Lung (tissue), 12 donors: ENCODE data around the gene FBL. TPM values are rescaled to one million over a fixed set of nuclear protein-coding genes. Genes with fewer than 3 reads are reported as not detected.
A peak's percentile ranks its signal among the peaks of the same experiment; 100 is the strongest.

Experiments used
- ATAC-seq: fragments of 200-7000 bp; cut with Tn5 transposase; one replicate; pipeline ENCODE4 v1.9.1; 2020; ENCODE audit warnings: moderate number of reproducible peaks; ENCODE audit not compliant: insufficient read depth, low FRiP score
- DNase-seq, 3 donors: peaks; one replicate each; pipeline ENCODE4 v3.0.0-alpha.2; 2013 to 2017
- H3K27ac ChIP-seq, 2 donors: one replicate each; pipeline ENCODE4 v1.5.1; 2013; ENCODE audit warnings: mild to moderate bottlenecking in 2 of 2, moderate library complexity in 2 of 2, control low read depth in 1 of 2, inconsistent platforms in 1 of 2, low read depth in 1 of 2, low read length in 1 of 2
- H3K27me3 ChIP-seq, 3 donors: one replicate each; pipeline ENCODE4 v1.5.1; 2013; ENCODE audit warnings: low read length in 2 of 3; ENCODE audit not compliant: control insufficient read depth in 3 of 3, insufficient read depth in 3 of 3
- H3K36me3 ChIP-seq, 4 donors: one replicate each; pipeline ENCODE4 v1.5.1; 2013; ENCODE audit warnings: low read length in 4 of 4, mild to moderate bottlenecking in 1 of 4, moderate library complexity in 1 of 4; ENCODE audit not compliant: control insufficient read depth in 4 of 4, insufficient read depth in 4 of 4
- H3K4me1 ChIP-seq, 5 donors: one replicate each; pipeline ENCODE4 v1.5.1; 2013; ENCODE audit warnings: low read length in 5 of 5, mild to moderate bottlenecking in 2 of 5, moderate library complexity in 1 of 5; ENCODE audit not compliant: control insufficient read depth in 5 of 5, insufficient read depth in 5 of 5
- H3K4me3 ChIP-seq: one replicate; pipeline ENCODE4 v1.5.1; 2013; ENCODE audit warnings: mild to moderate bottlenecking, control low read depth, moderate library complexity
- H3K9ac ChIP-seq, 2 donors: one replicate each; pipeline ENCODE4 v1.5.1; 2013; ENCODE audit warnings: low read length in 2 of 2, control low read depth in 1 of 2; ENCODE audit not compliant: insufficient read depth in 1 of 2
- H3K9me3 ChIP-seq, 4 donors: one replicate each; pipeline ENCODE4 v1.5.1; 2013; ENCODE audit warnings: low read length in 3 of 4, mild to moderate bottlenecking in 1 of 4, moderate library complexity in 1 of 4; ENCODE audit not compliant: control insufficient read depth in 4 of 4, insufficient read depth in 3 of 4
- WGBS, 2 donors: extraction: QIAGEN DNeasy Blood & Tissue Kit; methylation state at CpG; one replicate each; pipeline ENCODE4 v1.1.7; 2013; 5-methylcytosine and 5-hydroxymethylcytosine counted together
- polyA plus RNA-seq, 2 donors: library from polyadenylated mRNA; stranded (reverse); fragments of 200-250 nt; gene quantifications; one replicate each; pipeline ENCODE4 v1.2.1, GENCODE V29; 2013
- total RNA-seq, 2 donors: library from RNA; depleted of rRNA in 1 of 2; stranded (reverse); fragments of >200 nt in 1 of 2; gene quantifications; one replicate each; pipeline ENCODE4 v1.2.1, GENCODE V29; 2014 to 2021
- TF ChIP-seq, protein P1 (sequence below): IDR thresholded peaks from 2 replicates; pipeline ENCODE4 v1.5.1; 2012; ENCODE audit warnings: mild to moderate bottlenecking; ENCODE audit errors: control extremely low read depth, extremely low read depth
- donor health status: control.
- donor health status: control.
- donor health status: Bipolar disorder and iron deficiency.
- donor health status: healthy.
- donor health status: DM: yes; HTN: yes; CAD: no.

The FBL gene
- total and polyA plus RNA-seq, 4 donors = 152 to 253 (median 201) TPM

- 84 to 86% methylated on average over 5 of the region's 5 CpGs for WGBS, 2 donors
- Histone ChIP-seq H3K36me3 (no peaks in the 10 kb centered on the region), H3K27me3 (peaks cover 0 to 4% (median 0%) of the 10 kb centered on the region in 3 donors), H3K4me3 (no peak overlapping the region), H3K4me1 (no peaks in the 10 kb centered on the region), H3K27ac (no peak overlapping the region), H3K9me3 (no peaks in the 10 kb centered on the region), H3K9ac (no peak overlapping the region)
- TF ChIP-seq, protein P1, sequence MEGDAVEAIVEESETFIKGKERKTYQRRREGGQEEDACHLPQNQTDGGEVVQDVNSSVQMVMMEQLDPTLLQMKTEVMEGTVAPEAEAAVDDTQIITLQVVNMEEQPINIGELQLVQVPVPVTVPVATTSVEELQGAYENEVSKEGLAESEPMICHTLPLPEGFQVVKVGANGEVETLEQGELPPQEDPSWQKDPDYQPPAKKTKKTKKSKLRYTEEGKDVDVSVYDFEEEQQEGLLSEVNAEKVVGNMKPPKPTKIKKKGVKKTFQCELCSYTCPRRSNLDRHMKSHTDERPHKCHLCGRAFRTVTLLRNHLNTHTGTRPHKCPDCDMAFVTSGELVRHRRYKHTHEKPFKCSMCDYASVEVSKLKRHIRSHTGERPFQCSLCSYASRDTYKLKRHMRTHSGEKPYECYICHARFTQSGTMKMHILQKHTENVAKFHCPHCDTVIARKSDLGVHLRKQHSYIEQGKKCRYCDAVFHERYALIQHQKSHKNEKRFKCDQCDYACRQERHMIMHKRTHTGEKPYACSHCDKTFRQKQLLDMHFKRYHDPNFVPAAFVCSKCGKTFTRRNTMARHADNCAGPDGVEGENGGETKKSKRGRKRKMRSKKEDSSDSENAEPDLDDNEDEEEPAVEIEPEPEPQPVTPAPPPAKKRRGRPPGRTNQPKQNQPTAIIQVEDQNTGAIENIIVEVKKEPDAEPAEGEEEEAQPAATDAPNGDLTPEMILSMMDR = no peak
- DNase-seq (no peak), ATAC-seq (no peak)
Observed at GRCh38 chr19:39807846-39808364, 38.3 kb downstream of the FBL start.

GRCh38 chr19:39805104-39805503 lies 41.1 kb downstream of the FBL start:
- DNase-seq = peak in 1 of 3 donors; percentile 24
- Histone ChIP-seq H3K9ac (no peak overlapping the region), H3K9me3 (no peaks in the 10 kb centered on the region), H3K36me3 (no peaks in the 10 kb centered on the region), H3K27me3 (peaks cover 0 to 6% (median 0%) of the 10 kb centered on the region in 3 donors), H3K4me3 (no peak overlapping the region), H3K4me1 (no peaks in the 10 kb centered on the region), H3K27ac (no peak overlapping the region)
- no peak for ATAC-seq
- WGBS, 2 donors = 47 to 54% methylated on average over 5 of the region's 5 CpGs
- TF ChIP-seq, protein P1 = no peak

DNA sequence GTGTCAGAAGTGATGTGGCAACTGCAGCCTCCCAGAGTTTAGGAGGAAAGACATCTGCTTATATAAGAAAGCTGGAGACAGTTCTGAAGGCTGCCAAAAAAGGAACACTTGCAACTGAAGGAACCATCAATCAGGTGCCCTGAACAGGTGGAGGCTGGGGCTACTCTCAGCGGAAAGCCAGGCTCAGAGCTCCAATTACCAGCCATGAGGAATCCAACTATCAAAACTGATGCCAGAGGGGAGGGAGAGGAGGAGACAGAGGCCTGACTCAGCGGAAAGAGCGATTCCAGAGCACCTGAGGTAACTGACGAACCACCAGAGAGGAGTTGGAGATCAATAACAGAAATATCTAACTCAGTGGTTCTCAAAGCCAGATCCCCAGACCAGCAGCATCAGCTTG lies 43.2 kb downstream of the FBL start:
- ATAC-seq = no peak
- Histone ChIP-seq H3K4me3 (no peak overlapping the region), H3K4me1 (no peaks in the 10 kb centered on the region), H3K9me3 (no peaks in the 10 kb centered on the region), H3K27me3 (peaks cover 0 to 6% (median 0%) of the 10 kb centered on the region in 3 donors), H3K36me3 (no peaks in the 10 kb centered on the region), H3K27ac (no peak overlapping the region), H3K9ac (no peak overlapping the region)
- WGBS, 2 donors = 30 to 49% methylated on average over 4 of the region's 4 CpGs
- TF ChIP-seq, protein P1 = no peak
- no peak for DNase-seq

- H3K27me3 ChIP-seq = peaks cover 0 to 9% (median 0%) of the 10 kb centered on the region in 3 donors
- WGBS, 2 donors = 63 to 82% methylated on average over 2 of the region's 2 CpGs
- H3K9me3 ChIP-seq = peaks cover 0 to 1% (median 0%) of the 10 kb centered on the region in 4 donors
- no peak for ATAC-seq
- H3K36me3 ChIP-seq = no peaks in the 10 kb centered on the region
- H3K4me3 ChIP-seq = no peak overlapping the region
- DNase-seq = no peak
- H3K9ac ChIP-seq = no peak overlapping the region
- TF ChIP-seq, protein P1 = no peak
- no peaks in the 10 kb centered on the region for H3K4me1 ChIP-seq
- H3K27ac ChIP-seq = no peak overlapping the region
Observed at GRCh38 chr19:39797083-39797482, 49.1 kb downstream of the FBL start.
